OCI-LY7 (cell line): ENCODE measurements around the gene GREM2.

Source experiments
- CTCF ChIP-seq: fragments of 200-600 bp; sonication (generic); conservative IDR thresholded peaks from 2 replicates; pipeline ENCODE4 v1.5.1; 2014; ENCODE audit warnings: mild to moderate bottlenecking, antibody characterized with exemption, low read length, moderate library complexity, mixed read lengths
- EZH2phosphoT487 ChIP-seq: fragments of 200-600 bp; sonication (generic); IDR thresholded peaks from 2 replicates; pipeline ENCODE4 v1.6.1; 2018; ENCODE audit warnings: low read depth, borderline replicate concordance, mild to moderate bottlenecking, mixed run types, antibody characterized with exemption, low read length, moderate library complexity, mixed read lengths

- TF ChIP-seq EZH2phosphoT487 (no peak), CTCF (no peak)
Observed at GRCh38 chr1:240484804-240485443, 127.0 kb downstream of the GREM2 start.
